ENCODE results near the gene LTBR.
A peak's percentile ranks its signal among the peaks of the same experiment; 100 is the strongest.

GRCh38 chr12:6426882-6427671 is 43.1 kb downstream of the LTBR start:
- TF ChIP-seq POLR2A (IDR thresholded peaks at IDR 0.05; ENCODE audit: low read depth, low read length), result no peak; the same call in 1 of the 2 replicates
- TF ChIP-seq POLR2AphosphoS5 (IDR thresholded peaks at IDR 0.05; ENCODE audit: low read depth, low read length), result peak; percentile 4; the same call in 1 of the 2 replicates

Data from GM12892 (cell line).